CD4-positive, alpha-beta T cell treated with Interleukin-10 for 1 hour (primary cell): ENCODE results near the gene UBE2I.
A peak's percentile ranks its signal among the peaks of the same experiment; 100 is the strongest.
"Not testable (repeated sequence)": the region's sequence is repeated elsewhere in the genome, so short reads cannot be mapped to it uniquely, and the experiment has no call there.

Experiments
- DNase-seq: peaks from one replicate; pipeline ENCODE4 v3.0.0-alpha.2; 2020

Gene UBE2I

GRCh38 chr16:1277617-1278282 is 31.7 kb upstream of the UBE2I start:
- no peak for DNase-seq

GRCh38 chr16:1278477-1278876 is 31.0 kb upstream of the UBE2I start:
- no peak for DNase-seq

GRCh38 chr16:1279081-1279944 is 30.1 kb upstream of the UBE2I start:
- no peak for DNase-seq

- no peak for DNase-seq
Observed at GRCh38 chr16:1279945-1280589, 29.4 kb upstream of the UBE2I start.

GRCh38 chr16:1280783-1281182 is 28.7 kb upstream of the UBE2I start:
- no peak for DNase-seq

- DNase-seq, result no peak
Observed at GRCh38 chr16:1281517-1281916, 27.9 kb upstream of the UBE2I start.

- no peak for DNase-seq
Observed at GRCh38 chr16:1282324-1282973, 27.0 kb upstream of the UBE2I start.

- DNase-seq, result no peak
Observed at GRCh38 chr16:1283296-1283695, 26.1 kb upstream of the UBE2I start.

GRCh38 chr16:1283996-1284616 is 25.3 kb upstream of the UBE2I start:
- DNase-seq, result no peak

- DNase-seq, result no peak
Observed at GRCh38 chr16:1285669-1286512, 23.5 kb upstream of the UBE2I start.

- no peak for DNase-seq
Observed at GRCh38 chr16:1286513-1287094, 22.8 kb upstream of the UBE2I start.

- DNase-seq, result no peak
Observed at GRCh38 chr16:1287982-1288670, 21.3 kb upstream of the UBE2I start.

- peak; percentile 18 for DNase-seq
Observed at GRCh38 chr16:1288813-1289476, 20.5 kb upstream of the UBE2I start.

- DNase-seq, result no peak
Observed at GRCh38 chr16:1289477-1289866, 20.0 kb upstream of the UBE2I start.

- no peak for DNase-seq
Observed at GRCh38 chr16:1290063-1290501, 19.4 kb upstream of the UBE2I start.

GRCh38 chr16:1290860-1291575 is 18.4 kb upstream of the UBE2I start:
- DNase-seq, result no peak

- DNase-seq, result no peak
Observed at GRCh38 chr16:1291576-1291974, 17.9 kb upstream of the UBE2I start.

- not testable (repeated sequence) for DNase-seq
Observed at GRCh38 chr16:1292208-1292607, 17.2 kb upstream of the UBE2I start.

- not testable (repeated sequence) for DNase-seq
Observed at GRCh38 chr16:1292808-1293207, 16.6 kb upstream of the UBE2I start.
